Omental fat pad (tissue), 4 donors: Measurements from ENCODE around the gene VWA1. TPM values are rescaled to one million over a fixed set of nuclear protein-coding genes. Genes with fewer than 3 reads are reported as not detected.

Experiments used
- ATAC-seq: fragments of 150-250 bp; one replicate; pipeline ENCODE4 v1.9.1; 2016; ENCODE audit warnings: mild to moderate bottlenecking, moderate library complexity; ENCODE audit not compliant: low FRiP score
- DNase-seq: peaks from one replicate; pipeline ENCODE4 v3.0.0-alpha.2; 2019; ENCODE audit warnings: low spot score
- CTCF ChIP-seq, 3 donors: fragments of 450-650 bp; IDR thresholded peaks; one replicate each; pipeline ENCODE4 v1.5.1; 2016 to 2017; ENCODE audit warnings: antibody characterized with exemption in 3 of 3, mild to moderate bottlenecking in 3 of 3, moderate library complexity in 2 of 3
- total RNA-seq, 4 donors: library from RNA; depleted of rRNA; stranded (reverse); fragments of >200 nt; gene quantifications; one replicate each; pipeline ENCODE4 v1.1.0, GENCODE V29; 2016

VWA1 gene
- total RNA-seq, 4 donors from 2014 or later = 6.8 to 21.1 (median 13.8) TPM

- ATAC-seq = no peak
- TF ChIP-seq CTCF (IDR thresholded peaks at IDR 0.05) = no peak
- DNase-seq = no peak
Observed at GRCh38 chr1:1430114-1430982, 5.1 kb upstream of the VWA1 start.

GRCh38 chr1:1430992-1431844, 4.3 kb upstream of the VWA1 start:
- no peak for DNase-seq
- no peak for ATAC-seq
- TF ChIP-seq CTCF (IDR thresholded peaks at IDR 0.05) = no peak

- ATAC-seq = no peak
- DNase-seq = no peak
- TF ChIP-seq CTCF (IDR thresholded peaks at IDR 0.05) = no peak
Observed at GRCh38 chr1:1431845-1432273, 3.6 kb upstream of the VWA1 start.

GRCh38 chr1:1432274-1432950, 3.1 kb upstream of the VWA1 start:
- no peak for ATAC-seq
- no peak for DNase-seq
- no peak for TF ChIP-seq CTCF (IDR thresholded peaks at IDR 0.05)

- ATAC-seq (peak; percentile 35), DNase-seq (no peak)
- no peak for TF ChIP-seq CTCF (IDR thresholded peaks at IDR 0.05)
Observed at GRCh38 chr1:1432951-1433803, 2.3 kb upstream of the VWA1 start.

GRCh38 chr1:1433804-1434130, 1.7 kb upstream of the VWA1 start:
- peak; percentile 10 for ATAC-seq

More at GRCh38 chr1:1433804-1434130, 1.7 kb upstream of the VWA1 start:
- no peak for DNase-seq
- no peak for TF ChIP-seq CTCF (IDR thresholded peaks at IDR 0.05)
